Left ventricle myocardium inferior (tissue), 1 donor: ENCODE data around the gene SPACA5. TPM values are rescaled to one million over a fixed set of nuclear protein-coding genes. Genes with fewer than 3 reads are reported as not detected.
"Not testable (repeated sequence)": the region's sequence is repeated elsewhere in the genome, so short reads cannot be mapped to it uniquely, and the experiment has no call there.

ENCODE experiments used
- DNase-seq: peaks from one replicate; pipeline ENCODE4 v3.0.0-alpha.2; 2020
- H3K27ac ChIP-seq: fragments of 200-600 bp; replicated peaks from 2 replicates; pipeline ENCODE4 v1.8.0; 2021
- H3K27me3 ChIP-seq: fragments of 200-600 bp; 2 replicates; pipeline ENCODE4 v1.8.0; 2021; ENCODE audit warnings: low read depth
- H3K36me3 ChIP-seq: fragments of 200-600 bp; 2 replicates; pipeline ENCODE4 v1.8.0; 2021
- H3K4me1 ChIP-seq: fragments of 200-600 bp; 2 replicates; pipeline ENCODE4 v1.8.0; 2021
- H3K4me3 ChIP-seq: fragments of 200-600 bp; 2 replicates; pipeline ENCODE4 v1.8.0; 2021; ENCODE audit warnings: mild to moderate bottlenecking, moderate library complexity
- H3K9me3 ChIP-seq: fragments of 200-600 bp; replicated peaks from 2 replicates; pipeline ENCODE4 v1.8.0; 2021
- intact Hi-C: fragments of 100-400 bp; cut with micrococcal nuclease; formaldehyde crosslinking; loops from one replicate; pipeline ENCODE4 v1.11.0; 2022
- long read RNA-seq: library from polyadenylated mRNA; unstranded; transcript quantifications from one replicate; pipeline ENCODE4 v2.0.0, GENCODE V29; 2021
- total RNA-seq: library from RNA; stranded (reverse); fragmentation: NEBNext Ultra II Directional; extraction: Animal tissue kit (Norgen Biotek cat#: 25700); gene quantifications from one replicate; pipeline ENCODE4 v1.2.1, GENCODE V29; 2021
- TF ChIP-seq, protein P1 (sequence below): fragments of 200-600 bp; IDR thresholded peaks from 2 replicates; pipeline ENCODE4 v1.8.0; 2021; ENCODE audit warnings: antibody characterized with exemption, mild to moderate bottlenecking, borderline replicate concordance
- donor health status: DM: no; HTN: yes; CAD: no; lungs with severe emphysema.

Gene SPACA5
- total RNA-seq = not detected
- long read RNA-seq = 0 reads

DNA sequence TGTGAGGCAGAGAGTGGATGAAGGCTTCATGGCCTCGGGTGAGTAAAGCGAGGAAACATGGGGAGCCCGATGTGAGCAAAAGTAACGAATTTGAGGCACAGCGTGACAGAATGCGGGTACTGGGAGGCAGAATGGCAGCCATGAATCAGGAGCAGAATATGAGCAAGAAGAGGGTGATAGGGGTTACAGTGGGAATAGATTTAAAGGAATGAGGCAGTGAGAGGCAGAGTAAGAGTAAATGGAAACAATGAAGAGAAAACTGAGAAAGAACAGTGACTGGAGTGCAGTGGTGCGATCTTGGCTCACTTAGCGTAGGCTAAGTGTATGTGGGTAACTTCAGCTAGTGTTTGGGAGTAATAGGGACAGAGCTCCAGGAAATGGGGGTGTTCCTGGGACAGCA is at the start of gene SPACA5:
Gene SPACA5 (plus strand): TSS at position 301 of the 400 bp plus-strand sequence. CDS start 815 bp downstream, outside the sequence.
- H3K36me3 ChIP-seq, H3K9me3 ChIP-seq, H3K27ac ChIP-seq, DNase-seq, H3K4me3 ChIP-seq, intact Hi-C loops, H3K27me3 ChIP-seq: not testable (repeated sequence)
- peaks cover 18% of the 10 kb centered on the region for H3K4me1 ChIP-seq

DNA sequence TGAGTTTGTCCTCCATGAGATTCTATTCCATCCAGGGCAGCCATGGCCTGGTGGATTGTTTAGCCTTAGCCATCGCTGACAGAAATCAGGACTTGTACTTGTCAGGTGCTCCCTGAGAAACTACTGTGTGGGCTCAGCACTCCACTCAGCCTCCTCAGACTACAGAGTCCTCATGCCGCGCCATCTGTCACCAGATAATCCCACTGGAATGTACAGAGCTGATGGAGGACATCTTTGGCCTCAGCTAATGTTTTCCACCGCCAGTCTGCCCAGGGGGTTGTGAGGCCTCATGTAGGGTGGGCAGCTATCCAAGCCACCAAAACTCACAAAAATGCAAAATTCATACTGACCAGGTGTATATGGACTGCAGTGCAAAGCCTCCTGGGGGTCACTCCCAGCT is 48.6 kb upstream of the SPACA5 start:
- H3K4me1 ChIP-seq, H3K9me3 ChIP-seq, DNase-seq, H3K27me3 ChIP-seq, H3K36me3 ChIP-seq, H3K4me3 ChIP-seq, intact Hi-C loops, H3K27ac ChIP-seq: not testable (repeated sequence)

DNA sequence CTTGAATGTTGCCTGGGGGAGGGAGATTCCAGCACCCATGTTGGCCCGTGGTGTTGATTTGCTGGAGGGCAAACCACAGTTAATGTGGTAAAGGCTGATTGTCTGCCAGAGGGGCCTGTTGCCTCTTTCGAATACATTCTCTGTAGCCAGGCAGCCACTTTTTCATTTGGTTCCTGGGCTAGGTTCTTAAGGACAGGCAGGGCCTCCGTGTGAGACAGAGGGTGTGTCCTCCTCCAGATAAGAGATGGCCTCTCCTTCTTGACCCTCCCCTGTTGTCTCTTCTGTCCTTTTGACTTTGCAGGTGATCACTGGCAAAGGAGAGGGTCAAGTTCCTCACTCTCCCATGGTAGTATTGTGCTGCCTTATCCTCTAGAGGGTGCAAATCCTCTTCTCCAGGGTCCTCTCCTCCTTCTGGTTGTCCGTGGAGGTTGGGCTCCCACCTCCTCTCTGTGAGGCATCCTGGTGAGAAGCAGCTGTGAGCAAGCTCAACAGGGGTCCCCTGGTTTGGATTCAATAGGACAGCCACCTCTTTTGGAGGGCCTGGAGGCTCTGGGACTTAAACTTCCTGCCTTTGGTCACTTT is 47.9 kb upstream of the SPACA5 start:
- DNase-seq = no peak
- no peaks in the 10 kb centered on the region for H3K4me1 ChIP-seq
- TF ChIP-seq, protein P1, sequence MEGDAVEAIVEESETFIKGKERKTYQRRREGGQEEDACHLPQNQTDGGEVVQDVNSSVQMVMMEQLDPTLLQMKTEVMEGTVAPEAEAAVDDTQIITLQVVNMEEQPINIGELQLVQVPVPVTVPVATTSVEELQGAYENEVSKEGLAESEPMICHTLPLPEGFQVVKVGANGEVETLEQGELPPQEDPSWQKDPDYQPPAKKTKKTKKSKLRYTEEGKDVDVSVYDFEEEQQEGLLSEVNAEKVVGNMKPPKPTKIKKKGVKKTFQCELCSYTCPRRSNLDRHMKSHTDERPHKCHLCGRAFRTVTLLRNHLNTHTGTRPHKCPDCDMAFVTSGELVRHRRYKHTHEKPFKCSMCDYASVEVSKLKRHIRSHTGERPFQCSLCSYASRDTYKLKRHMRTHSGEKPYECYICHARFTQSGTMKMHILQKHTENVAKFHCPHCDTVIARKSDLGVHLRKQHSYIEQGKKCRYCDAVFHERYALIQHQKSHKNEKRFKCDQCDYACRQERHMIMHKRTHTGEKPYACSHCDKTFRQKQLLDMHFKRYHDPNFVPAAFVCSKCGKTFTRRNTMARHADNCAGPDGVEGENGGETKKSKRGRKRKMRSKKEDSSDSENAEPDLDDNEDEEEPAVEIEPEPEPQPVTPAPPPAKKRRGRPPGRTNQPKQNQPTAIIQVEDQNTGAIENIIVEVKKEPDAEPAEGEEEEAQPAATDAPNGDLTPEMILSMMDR = peak; percentile 17
- intact Hi-C loops = no loop called here
- no peak overlapping the region for H3K4me3 ChIP-seq
- no peak overlapping the region for H3K27ac ChIP-seq
- no peaks in the 10 kb centered on the region for H3K27me3 ChIP-seq
- no peaks in the 10 kb centered on the region for H3K9me3 ChIP-seq
- H3K36me3 ChIP-seq = no peaks in the 10 kb centered on the region

DNA sequence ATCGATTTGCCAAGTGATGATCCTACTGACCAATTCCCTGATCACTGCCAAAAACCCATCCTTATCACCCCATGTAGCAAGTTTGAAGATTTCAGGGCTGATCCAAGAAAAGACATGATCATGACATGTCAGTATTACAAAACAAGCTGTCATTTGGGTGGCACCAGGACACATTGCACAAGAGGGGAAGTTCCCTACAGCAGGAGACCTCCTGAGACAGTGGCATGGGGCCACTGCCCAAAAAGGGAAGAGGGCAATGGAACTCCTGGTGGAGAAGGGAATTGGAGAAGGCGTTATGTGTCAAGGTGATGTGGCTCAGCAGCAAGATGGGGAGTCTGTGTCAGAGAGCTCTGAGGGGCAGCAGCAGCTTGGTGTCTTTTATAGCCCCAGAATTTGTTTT is 46.4 kb upstream of the SPACA5 start:
- Histone ChIP-seq H3K4me3 (no peak overlapping the region), H3K36me3 (no peaks in the 10 kb centered on the region), H3K4me1 (no peaks in the 10 kb centered on the region), H3K27me3 (no peaks in the 10 kb centered on the region), H3K27ac (no peak overlapping the region), H3K9me3 (no peaks in the 10 kb centered on the region)
- intact Hi-C loops = no loop called here
- no peak for DNase-seq
- TF ChIP-seq, protein P1 = no peak

DNA sequence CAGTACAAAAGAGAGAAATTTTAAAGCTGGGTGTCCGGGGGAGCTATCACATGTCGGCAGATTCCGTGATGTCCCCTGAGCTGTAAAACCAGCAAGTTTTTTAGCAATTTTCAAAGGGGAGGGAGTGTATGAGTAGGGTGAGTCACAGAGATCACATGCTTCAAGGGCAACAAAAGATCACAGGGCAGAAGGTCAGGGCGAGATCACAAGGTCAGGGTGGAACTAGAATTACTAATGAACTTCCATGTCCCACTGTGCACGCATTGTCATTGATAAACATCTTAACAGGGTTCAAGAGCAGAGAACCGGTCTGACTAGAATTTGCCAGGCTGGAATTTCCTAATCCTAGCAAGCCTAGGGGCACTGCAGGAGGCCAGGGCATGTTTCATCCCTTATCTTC is 45.0 kb upstream of the SPACA5 start:
- H3K27me3 ChIP-seq, H3K27ac ChIP-seq, H3K4me3 ChIP-seq, intact Hi-C loops, H3K9me3 ChIP-seq, DNase-seq, H3K36me3 ChIP-seq, H3K4me1 ChIP-seq: not testable (repeated sequence)

DNA sequence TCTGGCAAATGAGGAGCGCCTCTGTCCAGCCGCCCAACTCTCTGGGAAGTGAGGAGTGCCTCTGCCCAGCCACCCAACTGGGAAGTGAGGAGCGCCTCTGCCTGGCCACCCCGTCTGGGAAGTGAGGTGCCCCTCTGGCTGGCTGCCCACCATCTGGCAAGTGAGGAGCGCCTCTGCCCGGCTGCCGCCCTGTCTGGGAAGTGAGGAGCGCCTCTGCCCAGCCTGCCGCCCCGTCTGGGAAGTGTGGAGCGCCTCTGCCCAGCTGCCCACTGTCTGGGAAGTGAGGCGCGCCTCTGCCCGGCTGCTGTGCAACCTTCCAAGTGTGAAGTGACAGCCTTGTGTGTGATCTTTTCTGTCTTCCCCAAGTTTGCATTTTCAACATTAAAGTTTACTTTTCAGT is 41.3 kb upstream of the SPACA5 start:
- DNase-seq, H3K4me3 ChIP-seq, H3K36me3 ChIP-seq, H3K4me1 ChIP-seq, H3K9me3 ChIP-seq, H3K27me3 ChIP-seq, H3K27ac ChIP-seq, intact Hi-C loops: not testable (repeated sequence)

DNA sequence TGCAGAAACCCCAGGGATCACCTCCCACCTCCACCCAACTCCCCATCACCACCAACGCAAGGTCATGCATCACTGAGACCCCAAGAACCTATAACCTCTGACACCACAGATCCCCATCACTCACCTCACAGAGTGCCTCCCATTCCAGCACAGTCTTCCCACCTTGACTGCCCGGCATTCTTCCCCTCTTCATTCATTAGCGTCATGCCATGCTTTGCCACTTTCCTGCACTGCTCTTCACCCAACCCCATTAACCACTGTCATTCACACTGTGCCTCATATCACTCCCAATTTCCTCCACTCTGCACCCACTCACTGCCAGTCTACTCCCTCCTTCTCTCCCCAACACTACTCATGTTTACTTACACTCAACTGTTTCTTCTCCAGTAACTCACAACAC is 33.6 kb upstream of the SPACA5 start:
- TF ChIP-seq, protein P1 = no peak
- intact Hi-C loops = no loop called here
- H3K9me3 ChIP-seq = peaks cover 55% of the 10 kb centered on the region
- no peak overlapping the region for H3K4me3 ChIP-seq
- no peak for DNase-seq
- H3K4me1 ChIP-seq = no peaks in the 10 kb centered on the region
- H3K36me3 ChIP-seq = peaks cover 40% of the 10 kb centered on the region
- H3K27me3 ChIP-seq = no peaks in the 10 kb centered on the region
- no peak overlapping the region for H3K27ac ChIP-seq
